MM.1S (cell line): ENCODE measurements around the gene C10orf90.

Experiments used
- DNase-seq: peaks from one replicate; pipeline ENCODE4 v3.0.0-alpha.2; 2015
- H2AFZ ChIP-seq: fragments of 300-600 bp; sonication (generic); 2 replicates; pipeline ENCODE4 v1.6.0; 2016; ENCODE audit warnings: antibody characterized with exemption, low read length
- H3F3A ChIP-seq: fragments of 300-600 bp; sonication (generic); 2 replicates; pipeline ENCODE4 v1.6.1; 2016; ENCODE audit warnings: mild to moderate bottlenecking, antibody characterized with exemption, low read length, moderate library complexity, mixed read lengths; ENCODE audit not compliant: insufficient read depth
- H3K27ac ChIP-seq: fragments of 300-600 bp; sonication (generic); 2 replicates; pipeline ENCODE4 v1.5.1; 2016; ENCODE audit warnings: mild to moderate bottlenecking, low read length
- H3K27me3 ChIP-seq: fragments of 300-600 bp; sonication (generic); replicated peaks from 2 replicates; pipeline ENCODE4 v1.6.0; 2016; ENCODE audit warnings: low read length; ENCODE audit not compliant: insufficient read depth
- H3K36me3 ChIP-seq: fragments of 300-600 bp; sonication (generic); replicated peaks from 2 replicates; pipeline ENCODE4 v1.6.1; 2016; ENCODE audit warnings: mild to moderate bottlenecking, low read length, mixed read lengths; ENCODE audit not compliant: insufficient read depth
- H3K4me1 ChIP-seq: fragments of 300-600 bp; sonication (generic); 2 replicates; pipeline ENCODE4 v1.6.1; 2016; ENCODE audit warnings: low read length, mixed read lengths
- H3K4me2 ChIP-seq: fragments of 300-600 bp; sonication (generic); 2 replicates; pipeline ENCODE4 v1.6.0; 2016; ENCODE audit warnings: low read depth, low read length
- H3K4me3 ChIP-seq: fragments of 300-600 bp; sonication (generic); 2 replicates; pipeline ENCODE4 v1.5.1; 2016; ENCODE audit warnings: low read length, mixed read lengths
- H3K79me2 ChIP-seq: fragments of 300-600 bp; sonication (generic); 2 replicates; pipeline ENCODE4 v1.6.1; 2016; ENCODE audit warnings: mixed run types, low read length, mixed read lengths
- H3K9ac ChIP-seq: fragments of 300-600 bp; sonication (generic); 2 replicates; pipeline ENCODE4 v1.6.1; 2016; ENCODE audit warnings: low read length, mixed read lengths
- H3K9me2 ChIP-seq: fragments of 300-600 bp; sonication (generic); replicated peaks from 2 replicates; pipeline ENCODE4 v1.6.1; 2016; ENCODE audit warnings: mild to moderate bottlenecking, low read length, mixed read lengths; ENCODE audit not compliant: insufficient read depth
- H3K9me3 ChIP-seq: fragments of 300-600 bp; sonication (generic); replicated peaks from 2 replicates; pipeline ENCODE4 v1.6.1; 2016; ENCODE audit warnings: mild to moderate bottlenecking, low read length, mixed read lengths; ENCODE audit not compliant: insufficient read depth
- H4K20me1 ChIP-seq: fragments of 300-600 bp; sonication (generic); 2 replicates; pipeline ENCODE4 v1.6.1; 2016; ENCODE audit warnings: mild to moderate bottlenecking, low read length, moderate library complexity, mixed read lengths; ENCODE audit not compliant: insufficient read depth
- CTCF ChIP-seq: fragments of 300-600 bp; sonication (generic); IDR thresholded peaks from 2 replicates; pipeline ENCODE4 v1.5.1; 2016; ENCODE audit warnings: antibody characterized with exemption, low read length, mixed read lengths
- EZH2 ChIP-seq: fragments of 300-600 bp; sonication (generic); optimal IDR thresholded peaks from 2 replicates; pipeline ENCODE3; 2017; ENCODE audit warnings: low read depth, mild to moderate bottlenecking, antibody characterized with exemption, low read length, mixed read lengths
- EZH2phosphoT487 ChIP-seq: fragments of 300-600 bp; sonication (generic); IDR thresholded peaks from 2 replicates; pipeline ENCODE4 v1.6.1; 2018; ENCODE audit warnings: antibody characterized with exemption, low read length

C10orf90 gene

GRCh38 chr10:126432507-126432906 lies 238.0 kb downstream of the C10orf90 start:
- Histone ChIP-seq H3K36me3 (no peaks in the 10 kb centered on the region), H4K20me1 (no peaks in the 10 kb centered on the region), H3K9me3 (no peaks in the 10 kb centered on the region), H3F3A (no peaks in the 10 kb centered on the region), H3K4me3 (no peak overlapping the region), H3K9ac (no peak overlapping the region), H2AFZ (no peak overlapping the region), H3K27me3 (no peaks in the 10 kb centered on the region), H3K9me2 (no peaks in the 10 kb centered on the region), H3K4me2 (no peak overlapping the region), H3K4me1 (no peaks in the 10 kb centered on the region), H3K27ac (no peak overlapping the region), H3K79me2 (no peaks in the 10 kb centered on the region)
- no peak for DNase-seq
- no peak for TF ChIP-seq EZH2
- no peak for TF ChIP-seq EZH2phosphoT487
- TF ChIP-seq CTCF: no peak

- no peak overlapping the region for H3K9ac ChIP-seq
- TF ChIP-seq EZH2phosphoT487 (no peak), EZH2 (no peak), CTCF (no peak)
- no peaks in the 10 kb centered on the region for H3K9me2 ChIP-seq
- no peak for DNase-seq
- no peaks in the 10 kb centered on the region for H3K27me3 ChIP-seq
- H3K4me2 ChIP-seq: no peak overlapping the region
- H3K9me3 ChIP-seq: no peaks in the 10 kb centered on the region
- no peaks in the 10 kb centered on the region for H3F3A ChIP-seq
- H3K4me1 ChIP-seq: no peaks in the 10 kb centered on the region
- no peaks in the 10 kb centered on the region for H3K36me3 ChIP-seq
- H2AFZ ChIP-seq: no peak overlapping the region
- H3K27ac ChIP-seq: no peak overlapping the region
- no peaks in the 10 kb centered on the region for H3K79me2 ChIP-seq
- H3K4me3 ChIP-seq: no peak overlapping the region
- no peaks in the 10 kb centered on the region for H4K20me1 ChIP-seq
These were observed 238.7 kb downstream of the C10orf90 start for GRCh38 chr10:126431816-126432215.

- H3K9ac ChIP-seq: no peak overlapping the region
- H3K9me3 ChIP-seq: no peaks in the 10 kb centered on the region
- H3K27ac ChIP-seq: no peak overlapping the region
- TF ChIP-seq EZH2phosphoT487 (no peak), EZH2 (no peak), CTCF (no peak)
- no peaks in the 10 kb centered on the region for H4K20me1 ChIP-seq
- H3K36me3 ChIP-seq: no peaks in the 10 kb centered on the region
- no peak overlapping the region for H2AFZ ChIP-seq
- no peaks in the 10 kb centered on the region for H3K27me3 ChIP-seq
- no peak for DNase-seq
- H3K4me2 ChIP-seq: no peak overlapping the region
- H3F3A ChIP-seq: no peaks in the 10 kb centered on the region
- no peak overlapping the region for H3K4me3 ChIP-seq
- H3K4me1 ChIP-seq: no peaks in the 10 kb centered on the region
- H3K79me2 ChIP-seq: no peaks in the 10 kb centered on the region
- no peaks in the 10 kb centered on the region for H3K9me2 ChIP-seq
These were observed 240.0 kb downstream of the C10orf90 start for GRCh38 chr10:126430512-126430911.
